ENCODE measurements around the gene IL18R1. TPM values are rescaled to one million over a fixed set of nuclear protein-coding genes. Genes with fewer than 3 reads are reported as not detected.

Gene IL18R1
- total RNA-seq, 1 donor from 2014 or later, result not detected

DNA sequence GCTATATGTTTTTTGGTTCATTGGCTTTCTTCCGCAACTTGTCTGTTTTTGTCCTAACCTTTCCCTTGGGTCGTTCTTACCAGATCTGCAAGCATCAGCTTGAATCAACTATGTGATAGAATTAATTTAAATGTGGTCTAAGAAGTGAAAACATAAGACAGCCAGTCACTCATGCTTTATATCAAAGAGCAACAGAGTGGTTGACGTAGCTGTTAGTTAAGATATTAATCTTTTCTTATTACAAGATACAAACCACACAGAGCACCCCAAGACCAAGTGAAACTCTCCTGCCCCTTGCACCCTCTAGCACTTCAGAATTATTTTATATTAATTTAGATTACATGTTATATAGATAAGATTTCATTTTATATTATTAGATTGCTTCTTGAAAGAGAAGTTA lies 82.5 kb downstream of the IL18R1 start:
- TF ChIP-seq, protein P1, sequence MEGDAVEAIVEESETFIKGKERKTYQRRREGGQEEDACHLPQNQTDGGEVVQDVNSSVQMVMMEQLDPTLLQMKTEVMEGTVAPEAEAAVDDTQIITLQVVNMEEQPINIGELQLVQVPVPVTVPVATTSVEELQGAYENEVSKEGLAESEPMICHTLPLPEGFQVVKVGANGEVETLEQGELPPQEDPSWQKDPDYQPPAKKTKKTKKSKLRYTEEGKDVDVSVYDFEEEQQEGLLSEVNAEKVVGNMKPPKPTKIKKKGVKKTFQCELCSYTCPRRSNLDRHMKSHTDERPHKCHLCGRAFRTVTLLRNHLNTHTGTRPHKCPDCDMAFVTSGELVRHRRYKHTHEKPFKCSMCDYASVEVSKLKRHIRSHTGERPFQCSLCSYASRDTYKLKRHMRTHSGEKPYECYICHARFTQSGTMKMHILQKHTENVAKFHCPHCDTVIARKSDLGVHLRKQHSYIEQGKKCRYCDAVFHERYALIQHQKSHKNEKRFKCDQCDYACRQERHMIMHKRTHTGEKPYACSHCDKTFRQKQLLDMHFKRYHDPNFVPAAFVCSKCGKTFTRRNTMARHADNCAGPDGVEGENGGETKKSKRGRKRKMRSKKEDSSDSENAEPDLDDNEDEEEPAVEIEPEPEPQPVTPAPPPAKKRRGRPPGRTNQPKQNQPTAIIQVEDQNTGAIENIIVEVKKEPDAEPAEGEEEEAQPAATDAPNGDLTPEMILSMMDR (conservative IDR thresholded peaks at IDR 0.05), result no peak
- Mint-ChIP-seq H3K27me3 (ENCODE audit: low read depth) (peaks cover 2% of the 10 kb centered on the region), H3K9me3 (no peaks in the 10 kb centered on the region), H3K4me1 (no peaks in the 10 kb centered on the region), H3K36me3 (ENCODE audit: low read depth) (no peaks in the 10 kb centered on the region), H3K27ac (ENCODE audit: unreplicated experiment) (no peak overlapping the region), H3K4me3 (no peak overlapping the region)
- DNase-seq (ENCODE audit: low read depth, low spot score), result no peak

DNA sequence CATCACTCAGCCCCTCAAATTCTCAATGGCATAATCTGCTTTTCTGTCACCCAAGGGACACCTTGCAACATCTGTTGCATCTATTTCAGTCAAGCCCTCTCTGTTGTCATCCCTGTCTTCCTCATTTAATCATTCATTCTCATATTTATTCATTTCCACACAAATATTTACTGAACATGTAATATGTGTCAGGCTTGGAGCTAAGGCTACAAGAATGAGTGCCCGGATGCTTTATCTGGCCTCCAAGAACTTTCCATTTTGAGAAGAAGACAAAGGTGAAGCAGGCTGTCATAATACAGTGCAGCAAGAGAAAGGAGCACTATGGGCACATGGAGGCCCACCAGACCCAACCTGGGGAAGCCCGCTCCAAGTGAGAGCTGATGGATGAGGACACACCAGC lies 83.0 kb downstream of the IL18R1 start:
- TF ChIP-seq, protein P1 (conservative IDR thresholded peaks at IDR 0.05), result no peak
- H3K4me3 Mint-ChIP-seq, result no peak overlapping the region
- H3K4me1 Mint-ChIP-seq, result no peaks in the 10 kb centered on the region
- H3K36me3 Mint-ChIP-seq (ENCODE audit: low read depth), result no peaks in the 10 kb centered on the region
- peaks cover 2% of the 10 kb centered on the region for H3K27me3 Mint-ChIP-seq (ENCODE audit: low read depth)
- H3K9me3 Mint-ChIP-seq, result no peaks in the 10 kb centered on the region
- DNase-seq (ENCODE audit: low read depth, low spot score), result no peak
- no peak overlapping the region for H3K27ac Mint-ChIP-seq (ENCODE audit: unreplicated experiment)

DNA sequence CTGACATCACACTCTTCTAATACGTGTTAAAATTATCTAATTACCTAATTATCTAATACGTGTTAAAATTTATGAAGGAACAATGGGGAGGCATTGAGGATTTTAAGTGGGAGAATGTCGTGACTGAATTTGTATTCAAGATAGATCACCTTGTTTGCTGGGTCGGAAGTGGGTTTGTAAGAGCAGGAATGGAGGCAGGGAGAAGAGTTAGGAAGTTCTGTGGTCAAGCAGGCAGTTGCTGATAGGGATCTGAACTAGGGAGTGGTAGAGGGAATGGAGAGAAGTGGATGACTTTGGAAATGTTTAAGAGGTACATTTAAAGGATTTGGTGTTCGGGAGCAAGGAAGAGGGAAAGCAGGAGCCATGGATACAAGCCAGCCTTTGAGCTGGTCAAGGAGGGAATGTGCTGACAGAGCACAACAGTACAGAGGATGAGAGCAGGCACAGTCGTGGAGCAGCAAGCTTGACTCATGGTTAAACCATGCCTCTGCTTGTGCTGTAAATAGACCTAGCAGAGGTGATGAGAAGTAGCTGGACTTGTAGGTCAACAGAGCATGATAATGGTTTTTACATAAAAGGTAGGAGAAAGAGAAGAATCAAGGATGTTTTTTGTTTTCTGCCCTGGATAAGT lies 83.6 kb downstream of the IL18R1 start:
- Mint-ChIP-seq H3K27me3 (ENCODE audit: low read depth) (peaks cover 2% of the 10 kb centered on the region), H3K27ac (ENCODE audit: unreplicated experiment) (no peak overlapping the region), H3K9me3 (no peaks in the 10 kb centered on the region), H3K36me3 (ENCODE audit: low read depth) (no peaks in the 10 kb centered on the region), H3K4me3 (no peak overlapping the region), H3K4me1 (no peaks in the 10 kb centered on the region)
- TF ChIP-seq, protein P1 (conservative IDR thresholded peaks at IDR 0.05), result no peak
- DNase-seq (ENCODE audit: low read depth, low spot score), result no peak

DNA sequence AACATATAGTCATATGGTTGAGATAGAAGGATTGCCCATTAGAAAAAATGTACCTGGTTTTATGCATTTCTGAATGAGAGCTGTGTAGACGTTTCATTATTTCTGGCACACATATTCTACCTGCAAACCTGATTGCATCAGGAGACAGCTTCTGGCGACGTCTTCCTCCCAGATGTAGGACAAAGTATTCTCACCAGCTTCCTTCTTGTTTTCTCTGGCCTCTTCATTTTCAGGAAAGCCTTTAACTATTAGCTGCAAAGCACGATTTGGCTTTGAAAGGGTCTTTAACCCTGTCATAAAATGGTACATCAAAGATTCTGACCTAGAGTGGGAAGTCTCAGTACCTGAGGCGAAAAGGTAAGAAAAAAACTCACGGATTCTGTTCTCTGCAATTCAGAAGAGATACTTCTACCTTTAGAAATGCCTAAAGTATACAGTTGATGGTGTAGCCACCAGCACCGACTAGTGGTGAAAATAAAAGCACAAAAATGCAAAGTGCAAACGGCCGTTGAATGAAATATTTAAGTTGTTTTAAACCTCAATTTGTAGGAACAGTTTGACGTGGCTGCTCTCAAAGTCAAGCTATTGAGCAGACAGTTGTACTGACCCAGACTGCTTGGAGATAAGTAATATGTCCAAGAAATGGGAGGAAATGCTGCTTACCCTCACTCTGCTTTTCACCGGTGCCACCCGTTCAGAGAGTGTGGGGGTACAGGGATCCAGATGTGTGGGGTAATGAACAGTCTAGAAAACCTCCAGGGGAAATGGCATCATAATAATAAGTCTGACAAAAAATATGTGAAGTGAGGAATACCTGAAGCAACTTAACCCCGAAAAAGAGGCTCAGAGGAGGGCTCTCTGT lies 87.6 kb downstream of the IL18R1 start:
- TF ChIP-seq, protein P1 (conservative IDR thresholded peaks at IDR 0.05), result peak; percentile 82
- Mint-ChIP-seq H3K36me3 (ENCODE audit: low read depth) (no peaks in the 10 kb centered on the region), H3K27me3 (ENCODE audit: low read depth) (no peaks in the 10 kb centered on the region), H3K9me3 (no peaks in the 10 kb centered on the region), H3K27ac (ENCODE audit: unreplicated experiment) (no peak overlapping the region), H3K4me1 (no peaks in the 10 kb centered on the region), H3K4me3 (no peak overlapping the region)
- DNase-seq (ENCODE audit: low read depth, low spot score), result peak; percentile 13

DNA sequence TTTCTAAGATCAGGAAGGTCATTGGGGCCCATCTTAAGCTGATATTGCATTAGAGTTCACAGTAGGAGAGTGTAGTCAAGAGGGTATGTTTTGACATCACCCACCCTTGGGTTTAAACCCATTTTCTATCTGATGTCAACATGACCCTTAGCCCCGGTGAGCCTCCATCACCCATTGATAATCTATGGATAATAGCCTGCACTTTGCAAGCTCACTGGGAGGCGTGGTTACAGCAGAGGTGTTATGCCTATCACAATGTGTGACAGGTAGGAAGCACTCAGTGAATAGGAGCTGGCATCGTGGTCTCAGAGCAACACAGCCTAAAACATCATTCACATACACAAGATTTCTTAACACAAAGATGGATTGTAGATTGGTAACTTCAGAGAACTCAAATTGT lies 88.6 kb downstream of the IL18R1 start:
- no peak overlapping the region for H3K4me3 Mint-ChIP-seq
- H3K27ac Mint-ChIP-seq (ENCODE audit: unreplicated experiment), result no peak overlapping the region
- H3K36me3 Mint-ChIP-seq (ENCODE audit: low read depth), result no peaks in the 10 kb centered on the region
- H3K9me3 Mint-ChIP-seq, result no peaks in the 10 kb centered on the region
- no peaks in the 10 kb centered on the region for H3K4me1 Mint-ChIP-seq
- TF ChIP-seq, protein P1 (conservative IDR thresholded peaks at IDR 0.05), result no peak
- H3K27me3 Mint-ChIP-seq (ENCODE audit: low read depth), result no peaks in the 10 kb centered on the region
- DNase-seq (ENCODE audit: low read depth, low spot score), result no peak
